Neuronal stem cell (in vitro differentiated cells): ENCODE results near the gene PIM3.
"Not testable (repeated sequence)": the region's sequence is repeated elsewhere in the genome, so short reads cannot be mapped to it uniquely, and the experiment has no call there.

ENCODE experiments used
- DNase-seq: peaks from one replicate; pipeline ENCODE4 v3.0.0-alpha.2; 2013; ENCODE audit warnings: low spot score
- H2AFZ ChIP-seq: one replicate; pipeline ENCODE4 v1.6.1; 2013; ENCODE audit warnings: mild to moderate bottlenecking, low read length, inconsistent platforms
- H2AK5ac ChIP-seq: 2 replicates; pipeline ENCODE4 v1.6.1; 2013; ENCODE audit warnings: low read depth, mild to moderate bottlenecking, inconsistent platforms, low read length, moderate library complexity, mixed read lengths
- H2BK120ac ChIP-seq: 2 replicates; pipeline ENCODE4 v1.6.1; 2013; ENCODE audit warnings: low read depth, mild to moderate bottlenecking, inconsistent platforms, low read length, moderate library complexity, mixed read lengths
- H2BK12ac ChIP-seq: one replicate; pipeline ENCODE4 v1.6.1; 2013; ENCODE audit warnings: low read length, inconsistent platforms
- H2BK15ac ChIP-seq: 2 replicates; pipeline ENCODE4 v1.6.1; 2013; ENCODE audit warnings: mild to moderate bottlenecking, low read length, inconsistent platforms, mixed read lengths
- H2BK5ac ChIP-seq: one replicate; pipeline ENCODE4 v1.6.1; 2013; ENCODE audit warnings: inconsistent platforms, mild to moderate bottlenecking, low read length, moderate library complexity
- H3K14ac ChIP-seq: one replicate; pipeline ENCODE4 v1.6.1; 2013; ENCODE audit warnings: low read length, inconsistent platforms
- H3K18ac ChIP-seq: 2 replicates; pipeline ENCODE4 v1.6.1; 2013; ENCODE audit warnings: low read length, inconsistent platforms
- H3K23ac ChIP-seq: 2 replicates; pipeline ENCODE4 v1.6.1; 2013; ENCODE audit warnings: low read depth, mild to moderate bottlenecking, mixed read lengths, low read length, inconsistent platforms; ENCODE audit not compliant: poor library complexity
- H3K27ac ChIP-seq: replicated peaks from 3 replicates; pipeline ENCODE4 v1.5.1; 2013; ENCODE audit warnings: low read length, inconsistent platforms
- H3K27me3 ChIP-seq, 3 experiments: 2 replicates each; pipeline ENCODE4 v1.6.1; 2013; ENCODE audit warnings: low read length in 3 of 3, mild to moderate bottlenecking in 2 of 3, inconsistent platforms in 1 of 3, low read depth in 1 of 3, mixed read lengths in 1 of 3, moderate library complexity in 1 of 3; ENCODE audit not compliant: control insufficient read depth in 3 of 3, insufficient read depth in 3 of 3
- H3K36me3 ChIP-seq, 2 donors: replicated peaks in 1 of 2; 2 replicates each; pipeline ENCODE4 v1.6.1; 2013; ENCODE audit warnings: low read length in 2 of 2; ENCODE audit not compliant: control insufficient read depth in 2 of 2, insufficient read depth in 2 of 2
- H3K4ac ChIP-seq: 2 replicates; pipeline ENCODE4 v1.6.1; 2013; ENCODE audit warnings: inconsistent platforms, mild to moderate bottlenecking, low read length, moderate library complexity
- H3K4me1 ChIP-seq, 2 donors: 1 replicate in 1 of 2; 2 replicates in 1 of 2; pipeline ENCODE4 v1.6.1; 2013; ENCODE audit warnings: low read length in 2 of 2, low read depth in 1 of 2; ENCODE audit not compliant: control insufficient read depth in 2 of 2, insufficient read depth in 1 of 2
- H3K4me2 ChIP-seq: one replicate; pipeline ENCODE4 v1.6.1; 2013; ENCODE audit warnings: mild to moderate bottlenecking, low read length, inconsistent platforms; ENCODE audit not compliant: insufficient read depth, poor library complexity, severe bottlenecking
- H3K4me3 ChIP-seq, 2 donors: 2 replicates each; pipeline ENCODE4 v1.5.1; 2013; ENCODE audit warnings: low read length in 2 of 2, mild to moderate bottlenecking in 2 of 2, inconsistent platforms in 1 of 2, moderate library complexity in 1 of 2
- H3K79me1 ChIP-seq: one replicate; pipeline ENCODE4 v1.6.1; 2013; ENCODE audit warnings: low read depth, mild to moderate bottlenecking, inconsistent platforms, low read length, moderate library complexity
- H3K9ac ChIP-seq: one replicate; pipeline ENCODE4 v1.6.1; 2013; ENCODE audit warnings: mild to moderate bottlenecking, low read depth, low read length, inconsistent platforms; ENCODE audit not compliant: poor library complexity
- H3K9me3 ChIP-seq, 2 donors: replicated peaks in 1 of 2; 2 replicates each; pipeline versions ENCODE3 to v1.6.1; 2013; ENCODE audit warnings: low read length in 2 of 2, mild to moderate bottlenecking in 2 of 2, inconsistent platforms in 1 of 2, low read depth in 1 of 2, mixed read lengths in 1 of 2, moderate library complexity in 1 of 2; ENCODE audit not compliant: control insufficient read depth in 2 of 2, insufficient read depth in 1 of 2
- H4K8ac ChIP-seq: one replicate; pipeline ENCODE4 v1.6.1; 2013; ENCODE audit warnings: low read depth, mild to moderate bottlenecking, inconsistent platforms, low read length, moderate library complexity
- H4K91ac ChIP-seq: one replicate; pipeline ENCODE4 v1.6.1; 2013; ENCODE audit warnings: low read length, low read depth, mild to moderate bottlenecking, inconsistent platforms; ENCODE audit not compliant: poor library complexity
- WGBS, 2 donors: extraction: QIAGEN DNeasy Blood & Tissue Kit; methylation state at CpG; one replicate each; pipeline ENCODE4 v1.1.7; 2013; ENCODE audit warnings: missing lambda C conversion rate in 2 of 2, mixed read lengths in 1 of 2; ENCODE audit not compliant: insufficient read length in 2 of 2, insufficient replicate concordance in 1 of 2; ENCODE audit errors: extremely low coverage in 2 of 2; 5-methylcytosine and 5-hydroxymethylcytosine counted together

Gene PIM3

DNA sequence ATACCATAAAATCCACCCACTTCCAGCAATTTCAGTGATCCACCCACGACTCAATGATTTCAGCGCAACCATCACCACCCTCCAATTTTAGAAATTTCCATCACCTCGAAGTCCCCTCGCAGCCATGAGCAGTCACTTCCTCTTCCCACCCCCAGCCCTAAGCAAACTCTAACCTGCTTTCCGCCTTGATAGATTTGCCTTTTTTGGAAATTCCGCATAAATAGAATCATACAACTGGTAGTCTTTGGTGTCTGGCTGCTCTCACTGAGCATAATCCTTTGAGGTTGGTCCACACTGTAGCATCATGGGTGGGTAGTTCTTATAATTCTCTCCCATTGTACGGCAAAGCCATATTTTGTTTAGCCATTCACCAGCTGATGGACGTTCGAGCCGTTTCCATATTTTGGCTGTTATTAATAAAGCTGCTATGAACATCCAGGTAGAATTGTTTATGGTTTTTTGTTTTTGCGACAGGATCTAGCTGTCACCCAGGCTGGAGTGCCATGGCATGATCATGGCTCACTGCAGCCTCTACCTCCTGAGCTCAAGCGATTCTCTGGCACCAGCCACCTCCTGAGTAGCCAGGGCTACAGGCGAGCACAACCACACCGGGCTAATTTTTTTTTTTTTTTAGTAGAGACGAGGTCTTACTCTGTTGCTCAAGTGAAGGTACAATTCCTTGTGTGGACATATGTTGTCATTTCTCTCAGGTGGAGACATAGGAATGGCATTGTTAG, 16.0 kb downstream of the PIM3 start:
- peaks cover 0 to 9% of the 10 kb centered on the region in 2 donors for H3K4me1 ChIP-seq
- no peak overlapping the region for H2AK5ac ChIP-seq
- H2BK5ac ChIP-seq = no peak overlapping the region
- WGBS, 2 donors = no CpG with 5 or more reads among the region's 15 CpGs
- DNase-seq = no peak
- no peak overlapping the region for H3K4me2 ChIP-seq
- H3K27ac ChIP-seq = no peak overlapping the region
- no peak overlapping the region for H4K8ac ChIP-seq
- peaks cover 2 to 11% of the 10 kb centered on the region in 2 donors for H3K9me3 ChIP-seq
- H2BK120ac ChIP-seq = no peak overlapping the region
- no peak overlapping the region for H3K18ac ChIP-seq
- H3K79me1 ChIP-seq = peaks cover 6% of the 10 kb centered on the region
- no peak overlapping the region for H3K4ac ChIP-seq
- H3K36me3 ChIP-seq = no peaks in the 10 kb centered on the region
- H2AFZ ChIP-seq = no peak overlapping the region
- H3K27me3 ChIP-seq = peaks cover 0 to 23% (median 0%) of the 10 kb centered on the region in 3 experiments
- H4K91ac ChIP-seq = no peak overlapping the region
- no peak overlapping the region for H3K23ac ChIP-seq
- H2BK15ac ChIP-seq = no peak overlapping the region
- no peak overlapping the region for H2BK12ac ChIP-seq
- no peak overlapping the region for H3K4me3 ChIP-seq
- no peak overlapping the region for H3K9ac ChIP-seq
- H3K14ac ChIP-seq = no peak overlapping the region

DNA sequence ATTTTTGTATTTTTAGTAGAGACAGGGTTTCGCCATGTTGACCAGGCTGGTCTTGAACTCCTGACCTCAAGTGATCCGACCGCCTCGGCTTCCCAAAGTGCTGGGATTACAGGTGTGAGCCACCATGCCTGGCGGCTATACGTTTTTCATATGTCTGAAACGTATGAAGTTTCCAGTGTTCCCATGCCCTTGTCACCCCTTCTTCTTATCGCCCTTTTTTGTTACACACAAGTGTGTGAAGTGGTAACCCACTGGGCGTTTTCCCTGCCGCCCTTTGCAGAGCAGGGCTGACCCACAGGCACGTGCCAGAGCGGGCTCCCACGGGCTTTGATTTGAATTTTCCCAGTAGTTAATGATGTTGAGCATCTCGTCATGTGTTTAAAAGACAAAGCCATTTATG, 17.0 kb downstream of the PIM3 start:
- Histone ChIP-seq H2AK5ac (no peak overlapping the region), H2BK5ac (no peak overlapping the region), H2BK120ac (no peak overlapping the region), H3K79me1 (peaks cover 3% of the 10 kb centered on the region), H3K4me2 (no peak overlapping the region), H3K36me3 (no peaks in the 10 kb centered on the region), H3K9ac (no peak overlapping the region), H3K27ac (no peak overlapping the region), H2AFZ (no peak overlapping the region), H3K9me3 (peaks cover 2 to 11% of the 10 kb centered on the region in 2 donors), H4K8ac (no peak overlapping the region), H2BK15ac (no peak overlapping the region), H3K14ac (no peak overlapping the region), H3K23ac (no peak overlapping the region), H3K18ac (no peak overlapping the region), H3K27me3 (peaks cover 0 to 14% (median 0%) of the 10 kb centered on the region in 3 experiments), H3K4me1 (peaks cover 0 to 6% of the 10 kb centered on the region in 2 donors), H3K4me3 (no peak overlapping the region), H2BK12ac (no peak overlapping the region), H3K4ac (no peak overlapping the region), H4K91ac (no peak overlapping the region)
- no peak for DNase-seq
- WGBS, 2 donors = no CpG with 5 or more reads among the region's 14 CpGs

DNA sequence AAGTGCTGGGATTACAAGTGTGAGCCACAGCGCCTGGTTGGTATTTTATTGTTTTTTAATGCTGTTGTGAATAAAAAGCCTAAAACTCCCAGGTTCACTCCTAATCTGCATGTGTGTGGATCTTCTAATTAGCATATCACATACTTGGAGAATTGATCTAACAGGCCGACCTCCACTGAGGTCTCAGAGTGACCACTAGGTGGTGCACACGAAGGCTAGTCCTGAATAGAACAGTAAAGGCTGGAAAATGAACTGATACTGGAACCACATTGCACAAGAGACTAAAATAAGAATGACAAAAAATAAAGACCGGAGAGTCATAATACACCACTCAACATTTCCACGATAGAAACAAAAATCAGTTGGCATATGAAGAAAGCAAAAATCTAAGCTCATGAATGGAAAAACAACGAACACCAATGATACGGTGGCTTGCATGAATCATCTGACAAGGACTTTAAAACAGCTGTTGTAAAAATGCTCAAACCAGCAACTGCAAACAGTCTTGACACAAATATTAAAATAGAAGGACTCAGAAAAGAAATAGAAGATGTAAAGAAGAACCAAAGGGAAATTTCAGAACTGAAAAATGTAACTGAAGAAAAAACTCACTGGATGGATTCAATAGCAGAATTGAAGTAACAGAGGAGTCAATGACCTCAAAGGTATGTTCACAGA, 19.2 kb downstream of the PIM3 start:
- H2AFZ ChIP-seq = no peak overlapping the region
- DNase-seq = no peak
- no peak overlapping the region for H4K8ac ChIP-seq
- H3K14ac ChIP-seq = no peak overlapping the region
- H2BK120ac ChIP-seq = no peak overlapping the region
- no peak overlapping the region for H3K27ac ChIP-seq
- no peak overlapping the region for H2AK5ac ChIP-seq
- H3K9ac ChIP-seq = no peak overlapping the region
- peaks cover 2 to 7% of the 10 kb centered on the region in 2 donors for H3K9me3 ChIP-seq
- no peak overlapping the region for H3K4ac ChIP-seq
- no peak overlapping the region for H3K23ac ChIP-seq
- no CpG with 5 or more reads among the region's 7 CpGs for WGBS, 2 donors
- H3K18ac ChIP-seq = no peak overlapping the region
- no peaks in the 10 kb centered on the region for H3K79me1 ChIP-seq
- no peak overlapping the region for H3K4me2 ChIP-seq
- no peak overlapping the region for H2BK5ac ChIP-seq
- H3K4me3 ChIP-seq = no peak overlapping the region
- H2BK15ac ChIP-seq = no peak overlapping the region
- no peak overlapping the region for H2BK12ac ChIP-seq
- peaks cover 2 to 21% (median 14%) of the 10 kb centered on the region in 3 experiments for H3K27me3 ChIP-seq
- no peak overlapping the region for H4K91ac ChIP-seq
- H3K36me3 ChIP-seq = no peaks in the 10 kb centered on the region
- H3K4me1 ChIP-seq = peaks cover 0 to 2% of the 10 kb centered on the region in 2 donors

DNA sequence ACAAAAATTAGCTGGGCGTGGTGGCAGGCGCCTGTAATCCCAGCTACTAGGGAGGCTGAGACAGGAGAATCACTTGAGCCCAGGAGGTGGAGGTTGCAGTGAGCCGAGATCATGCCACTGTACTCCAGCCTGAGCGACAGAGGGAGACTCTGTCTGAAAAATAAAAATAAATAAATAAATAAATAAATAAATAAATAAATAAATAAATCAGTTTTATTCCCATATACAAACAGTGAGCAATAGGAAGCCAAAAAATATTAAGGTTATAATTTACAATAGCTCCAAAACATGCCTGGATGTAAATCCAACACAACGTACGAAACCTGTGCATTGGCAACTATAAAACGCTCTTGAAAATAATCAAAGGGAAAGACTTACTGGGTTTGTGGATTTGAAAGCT, 21.2 kb downstream of the PIM3 start:
- not testable (repeated sequence) for H2BK15ac ChIP-seq, H3K4me1 ChIP-seq, H3K14ac ChIP-seq, H3K23ac ChIP-seq, H2BK12ac ChIP-seq, H3K4ac ChIP-seq, H4K91ac ChIP-seq, H3K4me3 ChIP-seq, H3K9ac ChIP-seq, H2BK5ac ChIP-seq, H3K9me3 ChIP-seq, H3K4me2 ChIP-seq, H2BK120ac ChIP-seq, H3K36me3 ChIP-seq, H3K79me1 ChIP-seq, H3K27ac ChIP-seq, DNase-seq, H4K8ac ChIP-seq, H3K18ac ChIP-seq, H2AK5ac ChIP-seq, H2AFZ ChIP-seq
- peaks cover 2 to 22% (median 17%) of the 10 kb centered on the region in 3 experiments for H3K27me3 ChIP-seq
- no CpG with 5 or more reads among the region's 7 CpGs for WGBS, 2 donors
